Measurements from ENCODE around the gene DNAJA3.

Gene DNAJA3

DNA sequence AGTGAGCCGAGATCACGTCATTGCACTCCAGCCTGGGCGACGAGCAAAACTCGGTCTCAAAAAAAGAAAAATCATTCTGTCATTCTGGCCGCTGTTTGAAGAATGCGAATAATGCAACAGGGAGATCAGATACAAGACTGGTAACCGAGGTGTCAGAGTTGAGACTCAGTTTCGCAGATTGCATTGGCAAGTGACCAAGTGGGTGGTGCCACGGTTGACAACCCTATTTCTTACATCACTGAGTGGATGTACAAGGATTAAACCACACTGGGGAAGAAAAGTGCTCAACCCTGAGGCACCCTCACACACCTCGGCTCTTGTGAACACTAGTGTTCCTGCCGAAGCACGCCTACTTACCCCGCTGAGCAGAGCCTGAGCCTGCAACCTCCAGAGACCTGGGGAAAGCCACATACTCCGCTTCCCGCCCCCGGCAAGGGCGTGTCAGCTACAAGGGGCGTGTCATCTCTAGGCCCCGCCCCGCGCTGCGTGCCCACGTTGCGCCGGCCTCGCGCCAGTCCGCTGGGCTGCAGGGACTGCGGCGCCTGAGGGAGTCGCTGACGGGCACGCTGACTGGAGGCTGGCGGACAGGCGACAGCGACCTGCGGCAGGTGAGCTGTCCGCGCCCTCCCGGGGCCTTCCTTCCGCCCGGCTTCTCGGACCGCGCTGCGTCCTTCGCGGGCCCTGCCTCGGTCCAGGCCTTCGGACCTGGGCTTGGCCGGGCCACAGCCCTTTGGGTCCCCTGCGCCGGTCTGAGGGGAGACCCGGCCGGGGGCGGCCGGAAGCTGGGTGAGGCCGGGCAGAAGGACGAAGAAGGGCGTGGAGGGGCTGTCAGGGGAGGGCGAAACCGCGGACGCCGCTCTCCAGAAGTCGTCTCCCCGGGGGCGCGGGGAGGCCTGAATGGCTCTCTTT, 50.5 kb downstream of the DNAJA3 start, which contains the start of gene HMOX2:
TSS of gene HMOX2 (plus strand) at position 519 of the 909 bp plus-strand sequence. CDS start 29,127 bp downstream, outside the sequence.
- no peaks in the 10 kb centered on the region for H3K9me3 ChIP-seq (ENCODE audit: low read length)
- peak within 1 kb of the TSS; percentile 58 for H3K27ac ChIP-seq (ENCODE audit: low read depth, low read length)
- H3K4me1 ChIP-seq (ENCODE audit: insufficient read depth, low read length) = peaks cover 9% of the 10 kb centered on the region
- peak within 1 kb of the TSS; percentile 4 for H3K9ac ChIP-seq (ENCODE audit: low read length)
- no peaks in the 10 kb centered on the region for H3K27me3 ChIP-seq (ENCODE audit: control insufficient read depth in 1 of 2, insufficient read depth in 2 of 2, low read length in 2 of 2)
- H3K36me3 ChIP-seq (ENCODE audit: insufficient read depth, low read length) = no peaks in the 10 kb centered on the region
- peak within 1 kb of the TSS; percentile 69 to 93 for H3K4me3 ChIP-seq (ENCODE audit: low read depth in 1 of 2, low read length in 2 of 2)

DNA sequence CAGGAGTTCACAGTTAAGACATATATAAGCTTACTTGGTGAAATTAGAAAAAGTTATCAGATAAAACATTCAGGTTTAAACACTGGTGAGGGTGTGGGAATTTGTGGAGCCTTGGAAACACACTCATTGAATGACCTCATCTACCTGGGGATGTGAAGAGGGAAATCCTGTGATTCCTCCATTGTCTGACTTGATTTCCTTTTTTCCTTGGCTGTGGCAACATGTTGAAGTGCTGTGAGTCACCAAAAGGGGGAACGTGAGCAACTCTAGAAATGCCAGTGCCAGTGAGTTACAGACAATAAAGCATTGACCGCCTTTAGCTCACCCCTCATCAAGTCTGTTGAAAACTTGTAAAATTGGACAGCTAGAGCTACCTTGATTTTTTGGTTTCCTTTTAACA, 52.3 kb downstream of the DNAJA3 start:
- H3K4me1 ChIP-seq (ENCODE audit: insufficient read depth, low read length) = peaks cover 9% of the 10 kb centered on the region
- no peak overlapping the region for H3K27ac ChIP-seq (ENCODE audit: low read depth, low read length)
- no peak overlapping the region for H3K9ac ChIP-seq (ENCODE audit: low read length)
- no peaks in the 10 kb centered on the region for H3K9me3 ChIP-seq (ENCODE audit: low read length)
- no peaks in the 10 kb centered on the region for H3K36me3 ChIP-seq (ENCODE audit: insufficient read depth, low read length)
- no peak overlapping the region for H3K4me3 ChIP-seq (ENCODE audit: low read depth in 1 of 2, low read length in 2 of 2)
- H3K27me3 ChIP-seq (ENCODE audit: control insufficient read depth in 1 of 2, insufficient read depth in 2 of 2, low read length in 2 of 2) = no peaks in the 10 kb centered on the region

DNA sequence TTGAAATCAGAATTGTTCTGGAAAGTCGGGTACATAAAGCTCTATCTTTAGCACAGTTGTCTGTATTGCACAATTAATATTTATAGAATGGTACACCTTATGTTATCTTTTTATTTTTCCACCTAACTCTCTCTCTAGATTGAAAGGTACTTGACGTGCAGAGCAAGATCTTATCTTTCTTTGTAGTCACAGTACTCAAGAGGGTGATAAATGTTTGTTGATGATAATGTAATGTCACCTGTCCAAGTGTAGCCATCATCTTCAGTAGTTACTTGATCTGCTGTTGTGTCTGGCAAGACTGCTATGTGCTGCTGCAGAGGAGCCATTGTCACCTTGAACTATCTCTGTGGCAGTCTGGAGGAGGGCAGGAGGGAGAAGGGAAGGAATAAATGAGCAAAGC, 55.9 kb downstream of the DNAJA3 start:
- no peak overlapping the region for H3K27ac ChIP-seq (ENCODE audit: low read depth, low read length)
- no peak overlapping the region for H3K9ac ChIP-seq (ENCODE audit: low read length)
- H3K4me1 ChIP-seq (ENCODE audit: insufficient read depth, low read length) = peaks cover 5% of the 10 kb centered on the region
- H3K4me3 ChIP-seq (ENCODE audit: low read depth in 1 of 2, low read length in 2 of 2) = no peak overlapping the region
- H3K9me3 ChIP-seq (ENCODE audit: low read length) = no peaks in the 10 kb centered on the region
- no peaks in the 10 kb centered on the region for H3K27me3 ChIP-seq (ENCODE audit: control insufficient read depth in 1 of 2, insufficient read depth in 2 of 2, low read length in 2 of 2)
- H3K36me3 ChIP-seq (ENCODE audit: insufficient read depth, low read length) = peaks cover 9% of the 10 kb centered on the region

DNA sequence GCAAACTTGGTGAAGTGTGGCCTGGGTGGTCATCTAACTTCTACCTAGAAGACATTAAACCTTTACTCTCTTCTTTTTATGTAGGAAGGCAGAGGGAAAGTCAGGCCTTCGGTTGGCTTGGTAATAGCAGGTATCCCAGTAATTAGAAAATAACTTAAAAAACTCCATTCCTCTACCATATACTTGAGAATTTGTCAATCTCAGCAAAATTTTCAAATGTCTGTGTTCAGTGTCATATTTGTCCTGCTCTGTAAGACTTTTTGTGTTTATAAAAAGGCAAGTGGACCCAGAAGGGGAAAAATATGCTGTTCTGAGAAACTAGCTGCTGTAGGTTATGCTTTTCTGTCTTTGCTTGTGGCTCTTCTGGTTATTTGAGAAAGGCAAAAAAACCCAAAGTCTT, 56.3 kb downstream of the DNAJA3 start:
- H3K27ac ChIP-seq (ENCODE audit: low read depth, low read length) = no peak overlapping the region
- no peak overlapping the region for H3K9ac ChIP-seq (ENCODE audit: low read length)
- peaks cover 9% of the 10 kb centered on the region for H3K36me3 ChIP-seq (ENCODE audit: insufficient read depth, low read length)
- no peak overlapping the region for H3K4me3 ChIP-seq (ENCODE audit: low read depth in 1 of 2, low read length in 2 of 2)
- peaks cover 5% of the 10 kb centered on the region for H3K4me1 ChIP-seq (ENCODE audit: insufficient read depth, low read length)
- no peaks in the 10 kb centered on the region for H3K9me3 ChIP-seq (ENCODE audit: low read length)
- no peaks in the 10 kb centered on the region for H3K27me3 ChIP-seq (ENCODE audit: control insufficient read depth in 1 of 2, insufficient read depth in 2 of 2, low read length in 2 of 2)

DNA sequence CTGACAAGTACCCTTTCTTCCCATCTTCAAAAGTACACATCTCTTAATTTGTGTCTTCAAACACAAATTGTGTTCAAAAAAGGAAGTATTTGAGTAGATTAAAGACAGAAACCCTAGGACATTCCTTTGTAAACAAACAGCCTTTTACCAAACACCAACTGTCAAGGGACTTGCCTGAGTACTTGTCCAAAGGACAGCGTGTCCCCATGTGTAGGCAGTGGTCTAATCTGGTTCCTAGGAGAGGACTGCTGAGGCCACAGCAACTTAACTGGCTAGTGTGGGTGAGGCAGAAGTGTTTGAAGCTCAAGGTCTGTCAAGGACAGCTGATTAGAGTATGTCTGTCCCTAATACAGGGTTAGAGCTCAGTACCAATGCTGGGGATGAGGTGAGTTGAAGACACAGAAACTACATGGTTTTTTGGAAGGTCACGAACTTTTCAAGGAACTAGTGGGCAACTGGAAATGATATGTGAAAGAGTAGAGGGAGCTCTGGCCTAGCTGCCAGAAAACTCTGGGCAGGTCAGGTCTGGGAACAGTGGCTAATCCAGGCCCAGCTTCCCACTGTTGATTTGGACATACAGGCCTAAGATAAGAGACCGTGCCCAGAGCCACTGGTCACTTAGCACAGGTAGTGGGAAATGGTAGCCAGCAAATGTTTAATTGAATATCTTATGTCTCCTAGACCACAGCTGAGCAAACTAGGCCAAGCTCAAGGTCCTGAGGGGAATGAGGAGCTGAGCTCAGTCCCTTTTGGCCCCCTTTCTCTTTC, 60.6 kb downstream of the DNAJA3 start:
- Histone ChIP-seq H3K9me3 (ENCODE audit: low read length) (no peaks in the 10 kb centered on the region), H3K27me3 (ENCODE audit: control insufficient read depth in 1 of 2, insufficient read depth in 2 of 2, low read length in 2 of 2) (no peaks in the 10 kb centered on the region), H3K36me3 (ENCODE audit: insufficient read depth, low read length) (peaks cover 9% of the 10 kb centered on the region), H3K27ac (ENCODE audit: low read depth, low read length) (no peak overlapping the region), H3K9ac (ENCODE audit: low read length) (no peak overlapping the region), H3K4me1 (ENCODE audit: insufficient read depth, low read length) (no peaks in the 10 kb centered on the region), H3K4me3 (ENCODE audit: low read depth in 1 of 2, low read length in 2 of 2) (no peak overlapping the region)

DNA sequence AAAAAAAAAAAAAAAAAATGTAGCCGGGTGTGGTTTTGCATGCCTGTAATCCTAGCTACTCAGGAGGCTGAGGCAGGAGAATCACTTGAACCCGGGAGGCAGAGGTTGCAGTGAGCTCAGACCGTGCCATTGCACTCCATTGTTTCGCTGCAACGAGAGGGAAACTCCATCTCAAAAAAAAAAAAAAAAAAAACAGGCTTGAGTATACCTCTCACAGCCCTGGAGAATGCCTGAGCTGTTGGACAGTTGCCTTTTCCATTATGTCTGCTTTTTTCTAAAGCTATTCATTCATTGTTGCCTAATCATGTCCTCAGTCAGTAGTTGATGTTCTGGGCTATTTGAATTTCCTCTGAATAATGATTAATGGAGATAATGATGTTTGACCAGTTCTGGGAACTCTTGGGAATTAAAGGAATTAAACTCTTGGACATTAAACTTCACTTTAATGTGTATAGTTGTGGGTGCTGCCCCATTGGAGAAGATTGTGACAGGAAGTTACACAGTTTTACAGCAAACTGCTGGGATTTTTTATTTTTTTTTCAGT, 62.4 kb downstream of the DNAJA3 start:
- no peaks in the 10 kb centered on the region for H3K4me1 ChIP-seq (ENCODE audit: insufficient read depth, low read length)
- no peaks in the 10 kb centered on the region for H3K9me3 ChIP-seq (ENCODE audit: low read length)
- no peak overlapping the region for H3K4me3 ChIP-seq (ENCODE audit: low read depth in 1 of 2, low read length in 2 of 2)
- no peak overlapping the region for H3K27ac ChIP-seq (ENCODE audit: low read depth, low read length)
- no peaks in the 10 kb centered on the region for H3K27me3 ChIP-seq (ENCODE audit: control insufficient read depth in 1 of 2, insufficient read depth in 2 of 2, low read length in 2 of 2)
- H3K9ac ChIP-seq (ENCODE audit: low read length) = no peak overlapping the region
- peaks cover 9% of the 10 kb centered on the region for H3K36me3 ChIP-seq (ENCODE audit: insufficient read depth, low read length)

DNA sequence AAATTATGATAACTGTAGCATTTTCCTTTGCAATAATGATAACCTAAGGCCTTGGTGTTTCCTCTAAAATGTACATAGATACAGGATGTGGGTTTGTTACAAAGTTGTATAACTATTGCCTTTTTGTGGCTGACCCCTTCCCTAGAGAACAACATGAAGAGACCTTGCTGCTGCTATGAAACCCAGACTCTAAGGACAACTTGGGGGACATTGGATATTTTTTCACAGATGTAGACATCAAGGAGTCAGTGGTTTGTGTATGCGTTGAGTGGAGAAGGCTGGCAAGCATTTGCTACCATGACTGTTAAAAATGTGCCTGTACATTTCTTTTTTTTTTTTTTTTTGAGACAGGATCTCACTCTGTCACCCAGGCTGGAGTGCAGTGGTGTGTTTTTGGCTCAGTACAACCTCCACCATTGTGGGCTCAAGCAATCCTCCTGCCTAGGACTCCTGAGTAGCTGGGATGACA, 62.9 kb downstream of the DNAJA3 start:
- peaks cover 9% of the 10 kb centered on the region for H3K36me3 ChIP-seq (ENCODE audit: insufficient read depth, low read length)
- no peak overlapping the region for H3K27ac ChIP-seq (ENCODE audit: low read depth, low read length)
- H3K27me3 ChIP-seq (ENCODE audit: control insufficient read depth in 1 of 2, insufficient read depth in 2 of 2, low read length in 2 of 2) = no peaks in the 10 kb centered on the region
- no peak overlapping the region for H3K9ac ChIP-seq (ENCODE audit: low read length)
- H3K9me3 ChIP-seq (ENCODE audit: low read length) = no peaks in the 10 kb centered on the region
- H3K4me3 ChIP-seq (ENCODE audit: low read depth in 1 of 2, low read length in 2 of 2) = no peak overlapping the region
- no peaks in the 10 kb centered on the region for H3K4me1 ChIP-seq (ENCODE audit: insufficient read depth, low read length)

DNA sequence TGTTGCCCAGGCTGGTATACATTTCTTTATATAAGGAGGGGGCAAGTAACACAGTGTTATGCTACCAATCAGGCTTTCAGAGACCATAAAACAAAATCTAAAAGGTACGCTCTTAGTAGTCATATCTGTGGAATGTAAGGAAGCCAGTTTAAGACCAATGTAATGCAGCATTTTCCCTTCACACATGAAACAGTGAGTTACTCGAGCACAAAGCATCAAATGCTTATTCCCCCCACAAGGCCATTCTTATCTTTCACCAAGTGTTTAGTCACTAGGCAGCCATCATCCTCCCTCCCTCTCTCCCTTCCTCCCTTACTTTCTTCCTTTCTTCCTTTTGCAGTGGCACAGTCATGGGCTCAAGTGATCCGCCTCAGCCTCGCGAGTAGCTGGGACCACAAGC, 63.4 kb downstream of the DNAJA3 start:
- Histone ChIP-seq H3K4me1 (ENCODE audit: insufficient read depth, low read length) (no peaks in the 10 kb centered on the region), H3K27me3 (ENCODE audit: control insufficient read depth in 1 of 2, insufficient read depth in 2 of 2, low read length in 2 of 2) (no peaks in the 10 kb centered on the region), H3K27ac (ENCODE audit: low read depth, low read length) (no peak overlapping the region), H3K9me3 (ENCODE audit: low read length) (no peaks in the 10 kb centered on the region), H3K36me3 (ENCODE audit: insufficient read depth, low read length) (peaks cover 8% of the 10 kb centered on the region), H3K4me3 (ENCODE audit: low read depth in 1 of 2, low read length in 2 of 2) (no peak overlapping the region), H3K9ac (ENCODE audit: low read length) (no peak overlapping the region)

DNA sequence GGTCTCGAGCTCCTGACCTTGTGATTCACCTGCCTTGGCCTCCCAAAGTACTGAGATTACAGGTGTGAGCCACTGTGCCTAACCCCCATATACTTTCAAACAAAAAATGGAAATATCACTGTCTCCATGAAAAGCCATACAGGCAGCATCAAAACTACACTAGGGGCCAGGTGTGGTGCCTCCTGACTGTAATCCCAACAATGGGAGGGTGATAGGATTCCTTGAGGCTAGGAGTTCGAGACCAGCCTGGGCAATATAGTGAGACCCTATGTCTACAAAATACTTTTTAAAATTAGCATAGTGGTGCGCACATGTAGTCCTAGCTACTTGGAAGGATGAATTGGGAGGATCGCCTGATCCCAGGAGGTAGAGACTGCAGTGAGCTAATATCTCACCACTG, 66.2 kb downstream of the DNAJA3 start:
- Histone ChIP-seq H3K36me3 (ENCODE audit: insufficient read depth, low read length) (no peaks in the 10 kb centered on the region), H3K27me3 (ENCODE audit: control insufficient read depth in 1 of 2, insufficient read depth in 2 of 2, low read length in 2 of 2) (no peaks in the 10 kb centered on the region), H3K27ac (ENCODE audit: low read depth, low read length) (no peak overlapping the region)

DNA sequence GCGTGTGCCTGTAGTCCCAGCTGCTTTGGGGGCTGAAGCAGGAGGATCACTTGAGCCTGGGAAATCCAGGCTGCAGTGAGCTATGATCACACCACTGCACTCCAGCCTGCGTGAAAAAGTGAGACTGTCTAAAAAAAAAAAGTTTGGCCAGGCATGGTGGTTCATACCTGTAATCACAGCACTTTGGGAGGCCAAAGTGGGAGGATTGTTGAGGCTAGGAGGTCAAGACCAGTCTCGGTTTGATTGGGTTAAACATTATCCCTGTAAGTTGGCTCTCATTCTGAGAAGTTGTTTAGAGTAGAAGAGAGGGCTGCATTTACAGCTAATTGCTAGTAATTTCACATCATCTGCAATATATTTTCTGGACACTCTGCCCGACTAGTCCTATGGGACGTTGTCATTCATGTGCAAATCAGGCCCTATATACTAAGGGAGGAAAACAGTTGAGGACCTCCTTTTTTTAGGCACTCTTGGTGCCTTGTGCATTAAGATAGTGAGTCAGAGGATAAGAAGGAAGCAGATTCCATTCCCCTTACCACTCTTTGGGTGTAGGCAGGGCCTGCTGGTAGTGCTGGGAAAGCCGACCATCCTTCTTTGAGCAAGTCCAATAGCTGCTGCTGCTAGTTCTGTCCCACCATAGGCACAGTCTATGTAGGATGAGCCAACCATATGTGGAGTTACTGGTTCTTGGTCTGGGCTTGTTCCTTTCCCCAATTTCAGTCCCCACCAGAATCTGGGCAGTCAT, 69.2 kb downstream of the DNAJA3 start:
- no peaks in the 10 kb centered on the region for H3K36me3 ChIP-seq (ENCODE audit: insufficient read depth, low read length)
- no peak overlapping the region for H3K27ac ChIP-seq (ENCODE audit: low read depth, low read length)
- no peak overlapping the region for H3K4me3 ChIP-seq (ENCODE audit: low read depth in 1 of 2, low read length in 2 of 2)
- no peaks in the 10 kb centered on the region for H3K27me3 ChIP-seq (ENCODE audit: control insufficient read depth in 1 of 2, insufficient read depth in 2 of 2, low read length in 2 of 2)
- peaks cover 3% of the 10 kb centered on the region for H3K4me1 ChIP-seq (ENCODE audit: insufficient read depth, low read length)
- H3K9ac ChIP-seq (ENCODE audit: low read length) = no peak overlapping the region
- H3K9me3 ChIP-seq (ENCODE audit: low read length) = no peaks in the 10 kb centered on the region

More for the DNA sequence above, 66.2 kb downstream of the DNAJA3 start:
- H3K4me3 ChIP-seq (ENCODE audit: low read depth in 1 of 2, low read length in 2 of 2) = no peak overlapping the region
- no peak overlapping the region for H3K9ac ChIP-seq (ENCODE audit: low read length)
- H3K4me1 ChIP-seq (ENCODE audit: insufficient read depth, low read length) = no peaks in the 10 kb centered on the region
- no peaks in the 10 kb centered on the region for H3K9me3 ChIP-seq (ENCODE audit: low read length)

DNA sequence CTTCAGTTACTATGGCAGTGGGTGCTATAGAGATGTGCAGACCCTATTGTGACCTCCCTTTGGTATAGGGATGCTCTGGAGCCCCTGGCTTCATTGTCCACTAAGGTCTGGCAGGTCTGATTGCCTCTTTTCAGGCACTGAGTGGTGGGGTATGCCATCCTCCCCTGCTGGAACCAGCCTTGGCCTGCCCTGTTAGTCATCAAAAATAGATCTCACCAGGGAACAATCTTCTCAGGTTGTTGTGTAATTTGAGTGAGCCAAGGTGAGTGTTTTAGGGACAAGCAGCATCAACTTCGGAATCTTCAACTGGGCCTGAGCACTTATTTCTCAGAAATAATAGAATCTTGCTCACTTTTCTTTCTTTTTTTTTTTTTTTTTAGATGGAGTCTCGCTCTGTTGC, 70.1 kb downstream of the DNAJA3 start:
- H3K27ac ChIP-seq (ENCODE audit: low read depth, low read length) = no peak overlapping the region

More for the DNA sequence above, 70.1 kb downstream of the DNAJA3 start:
- Histone ChIP-seq H3K9me3 (ENCODE audit: low read length) (no peaks in the 10 kb centered on the region), H3K27me3 (ENCODE audit: control insufficient read depth in 1 of 2, insufficient read depth in 2 of 2, low read length in 2 of 2) (no peaks in the 10 kb centered on the region), H3K4me3 (ENCODE audit: low read depth in 1 of 2, low read length in 2 of 2) (no peak overlapping the region), H3K36me3 (ENCODE audit: insufficient read depth, low read length) (no peaks in the 10 kb centered on the region), H3K4me1 (ENCODE audit: insufficient read depth, low read length) (peaks cover 11% of the 10 kb centered on the region), H3K9ac (ENCODE audit: low read length) (no peak overlapping the region)

Measured in muscle layer of colon (tissue), 2 donors.